Common myeloid progenitor, CD34-positive (primary cell): ENCODE results near the gene WASHC2A.
"Not testable (repeated sequence)": the region's sequence is repeated elsewhere in the genome, so short reads cannot be mapped to it uniquely, and the experiment has no call there.

Source experiments
- CTCF ChIA-PET: fragments of 350-600 bp; sonication (Branson Sonifier 250); formaldehyde crosslinking; loops from one replicate; lab custom pipeline; 2021; ENCODE audit warnings: antibody characterized with exemption; lab: Charles Lee
- POLR2A ChIA-PET: fragments of 350-600 bp; sonication (Branson Sonifier 250); formaldehyde crosslinking; loops from one replicate; lab custom pipeline; 2021; ENCODE audit warnings: antibody characterized with exemption; lab: Charles Lee
- DNase-seq, 3 donors: peaks; one replicate each; pipeline versions ENCODE4 v3.0.0 to v3.0.0-alpha.2; 2013
- H3K27ac ChIP-seq, 2 experiments: 1 replicate in 1 of 2; 2 replicates in 1 of 2; pipeline ENCODE4 v1.7.0; 2013; ENCODE audit warnings: inconsistent platforms in 2 of 2, low read length in 2 of 2, mild to moderate bottlenecking in 2 of 2, low read depth in 1 of 2, moderate library complexity in 1 of 2; ENCODE audit not compliant: severe bottlenecking in 2 of 2, insufficient read depth in 1 of 2, poor library complexity in 1 of 2
- H3K27me3 ChIP-seq, 5 experiments: replicated peaks in 2 of 5; 1 replicate in 3 of 5; 2 replicates in 2 of 5; pipeline versions ENCODE4 v1.6.1 to v1.7.0; 2013; ENCODE audit warnings: low read length in 4 of 5, mild to moderate bottlenecking in 2 of 5, moderate library complexity in 2 of 5, inconsistent platforms in 1 of 5; ENCODE audit not compliant: insufficient read depth in 5 of 5, control insufficient read depth in 4 of 5
- H3K36me3 ChIP-seq, 4 experiments: 1 replicate in 2 of 4; 2 replicates in 2 of 4; pipeline versions ENCODE4 v1.6.1 to v1.7.0; 2013; ENCODE audit warnings: low read length in 3 of 4, control low read depth in 1 of 4, mild to moderate bottlenecking in 1 of 4; ENCODE audit not compliant: control insufficient read depth in 4 of 4, insufficient read depth in 4 of 4
- H3K4me1 ChIP-seq, 4 experiments: 1 replicate in 3 of 4; 2 replicates in 1 of 4; pipeline versions ENCODE4 v1.6.1 to v1.7.1; 2013; ENCODE audit warnings: low read length in 3 of 4, mild to moderate bottlenecking in 3 of 4, control low read depth in 1 of 4, inconsistent platforms in 1 of 4, moderate library complexity in 1 of 4; ENCODE audit not compliant: control insufficient read depth in 4 of 4, insufficient read depth in 4 of 4; ENCODE audit errors: control extremely low read depth in 1 of 4
- H3K4me3 ChIP-seq, 7 experiments: 1 replicate in 4 of 7; 2 replicates in 3 of 7; pipeline versions ENCODE4 v1.5.1 to v1.7.0; 2013; ENCODE audit warnings: mild to moderate bottlenecking in 7 of 7, low read length in 6 of 7, moderate library complexity in 6 of 7, inconsistent platforms in 2 of 7, low read depth in 2 of 7, control low read depth in 1 of 7; ENCODE audit not compliant: insufficient read depth in 4 of 7, control insufficient read depth in 1 of 7; ENCODE audit errors: extremely low read depth in 1 of 7
- H3K9me3 ChIP-seq, 5 experiments: 1 replicate in 4 of 5; 2 replicates in 1 of 5; pipeline versions ENCODE4 v1.6.1 to v1.7.1; 2013; ENCODE audit warnings: low read length in 4 of 5, mild to moderate bottlenecking in 2 of 5, inconsistent platforms in 1 of 5, low read depth in 1 of 5, moderate library complexity in 1 of 5; ENCODE audit not compliant: control insufficient read depth in 4 of 5, insufficient read depth in 2 of 5; ENCODE audit errors: control extremely low read depth in 1 of 5
- WGBS: methylation state at CpG from one replicate; pipeline ENCODE4 v1.1.5; 2013; ENCODE audit not compliant: insufficient coverage; 5-methylcytosine and 5-hydroxymethylcytosine counted together

WASHC2A gene

DNA sequence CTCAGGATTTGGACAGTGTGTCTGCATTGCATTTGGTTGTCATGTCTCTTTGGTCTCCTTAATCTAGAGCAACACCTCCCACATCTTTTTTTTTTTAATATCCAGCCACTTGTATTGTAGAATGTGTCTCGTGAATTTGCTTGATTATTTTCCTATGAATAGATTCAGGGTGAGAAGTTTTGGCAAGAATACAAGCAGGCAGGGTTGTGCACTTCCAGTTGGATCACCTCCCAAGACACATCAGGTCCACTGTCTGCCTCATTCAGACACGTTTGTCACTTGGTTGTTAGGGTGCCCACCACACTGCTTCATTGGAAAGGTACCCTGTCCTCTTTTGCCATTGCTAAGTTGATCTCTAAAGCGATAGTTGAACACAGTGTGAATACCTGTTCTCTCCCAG, 30.9 kb downstream of the WASHC2A start:
- CTCF ChIA-PET, POLR2A ChIA-PET: not testable (repeated sequence)

DNA sequence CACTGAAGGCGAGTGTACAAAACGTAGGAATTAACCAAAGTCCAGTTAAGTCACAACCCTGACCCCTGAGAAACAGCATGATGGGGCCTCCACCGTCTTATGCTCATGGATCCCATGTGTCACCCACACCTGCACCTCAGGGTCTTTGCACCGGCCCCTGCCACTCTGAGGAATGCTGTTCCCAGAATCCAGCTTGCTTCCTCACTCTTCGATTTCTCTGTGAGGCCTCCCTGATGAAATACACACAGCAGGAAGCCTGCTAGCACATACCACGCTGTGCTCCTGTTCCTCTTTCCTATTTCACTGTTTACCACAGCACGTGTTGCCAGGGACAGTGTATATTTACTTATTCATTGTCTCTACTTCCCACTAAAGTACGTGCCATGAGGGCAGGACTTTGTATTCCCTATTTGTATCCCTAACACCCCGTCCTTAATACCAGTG, 33.4 kb downstream of the WASHC2A start:
- peaks cover 0 to 14% (median 10%) of the 10 kb centered on the region in 4 experiments for H3K36me3 ChIP-seq
- H3K27me3 ChIP-seq, POLR2A ChIA-PET, CTCF ChIA-PET, H3K4me3 ChIP-seq, H3K9me3 ChIP-seq, H3K4me1 ChIP-seq, DNase-seq, H3K27ac ChIP-seq: not testable (repeated sequence)
- 100% methylated on average over 3 of the region's 9 CpGs for WGBS

More for the DNA sequence above, 30.9 kb downstream of the WASHC2A start:
- not testable (repeated sequence) for H3K9me3 ChIP-seq, H3K4me3 ChIP-seq, H3K4me1 ChIP-seq, H3K27me3 ChIP-seq, H3K27ac ChIP-seq, DNase-seq
- H3K36me3 ChIP-seq: peaks cover 0 to 14% (median 10%) of the 10 kb centered on the region in 4 experiments
- no CpG with 5 or more reads among the region's 3 CpGs for WGBS

DNA sequence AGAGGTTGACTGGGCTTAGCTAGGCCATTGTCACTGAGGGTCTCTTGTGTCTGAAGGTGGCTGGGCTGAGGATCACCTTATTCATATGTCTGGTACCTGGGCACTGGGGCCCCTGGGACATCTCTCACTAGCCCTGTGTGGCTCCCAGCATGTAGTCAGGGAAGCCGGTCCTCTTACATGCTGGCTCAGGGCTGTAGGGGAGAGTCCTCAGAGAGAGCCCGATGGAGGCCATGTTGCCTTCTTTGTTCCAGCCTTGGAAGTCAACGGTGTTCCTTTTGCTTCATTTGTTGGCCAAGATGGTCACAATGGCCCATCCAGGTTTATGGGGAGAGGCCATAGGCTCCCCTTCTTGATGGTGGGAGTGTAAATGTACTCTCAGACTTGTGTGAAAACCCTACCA, 34.0 kb downstream of the WASHC2A start:
- H3K27me3 ChIP-seq, CTCF ChIA-PET, H3K4me3 ChIP-seq, H3K27ac ChIP-seq, DNase-seq, H3K9me3 ChIP-seq, POLR2A ChIA-PET, H3K4me1 ChIP-seq: not testable (repeated sequence)
- WGBS: 80% methylated on average over 1 of the region's 3 CpGs
- peaks cover 0 to 14% (median 10%) of the 10 kb centered on the region in 4 experiments for H3K36me3 ChIP-seq

DNA sequence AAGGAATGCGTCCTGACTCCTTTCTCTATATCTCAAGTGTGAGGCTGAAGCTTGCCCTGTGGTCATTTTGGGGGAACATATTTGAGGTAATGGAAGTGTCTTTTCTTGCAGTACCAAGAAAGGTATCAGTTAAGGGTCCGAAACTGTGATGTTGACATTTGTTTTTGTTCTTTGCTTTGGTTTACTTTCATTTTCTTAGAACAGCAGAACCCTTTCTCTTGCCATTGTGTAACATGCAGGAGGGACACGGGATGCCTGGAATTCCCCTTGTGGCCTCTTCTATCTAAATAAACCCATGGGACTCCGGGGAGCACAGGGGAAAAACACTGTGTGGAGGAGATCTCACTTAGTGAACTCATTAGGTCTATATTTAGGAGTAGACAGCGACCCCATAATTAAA, 34.5 kb downstream of the WASHC2A start:
- H3K4me3 ChIP-seq, H3K9me3 ChIP-seq, H3K27me3 ChIP-seq, H3K4me1 ChIP-seq, DNase-seq, H3K27ac ChIP-seq, CTCF ChIA-PET, POLR2A ChIA-PET: not testable (repeated sequence)
- peaks cover 0 to 14% (median 10%) of the 10 kb centered on the region in 4 experiments for H3K36me3 ChIP-seq
- WGBS: no CpG with 5 or more reads among the region's 5 CpGs

DNA sequence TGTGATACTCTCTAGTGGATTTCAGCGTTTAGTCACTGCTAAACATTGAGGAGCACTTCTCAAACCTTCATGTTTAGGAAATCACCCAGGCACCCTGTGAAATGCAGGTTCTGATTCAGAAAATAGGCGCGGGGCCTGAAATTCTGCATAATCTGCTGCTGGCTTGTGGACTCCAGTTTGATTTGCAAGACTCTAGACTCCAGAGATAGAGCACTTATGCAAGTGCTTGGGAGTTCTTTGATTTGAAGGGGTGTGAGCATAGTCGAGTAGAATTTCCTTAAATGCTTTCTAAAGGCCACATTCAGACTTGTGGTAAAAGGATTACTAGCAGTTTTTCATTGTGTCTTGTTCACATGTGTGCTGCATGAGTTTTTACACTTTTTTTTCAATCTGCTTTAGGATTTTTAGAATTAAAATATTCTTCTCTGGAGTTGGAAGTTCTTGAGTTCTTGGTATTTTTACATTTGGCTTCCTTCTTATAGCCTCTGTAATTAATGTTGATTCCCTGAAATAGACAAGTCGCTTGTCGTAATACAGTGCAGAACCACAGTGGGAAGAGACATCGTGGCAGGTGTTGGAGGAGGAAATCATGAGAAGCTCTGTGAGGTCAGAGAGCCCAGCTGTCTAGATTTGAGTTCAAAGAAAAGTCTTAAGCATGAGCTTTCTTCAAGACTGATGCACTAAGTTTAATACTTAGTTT, 41.4 kb downstream of the WASHC2A start:
- H3K36me3 ChIP-seq, H3K27me3 ChIP-seq, H3K4me1 ChIP-seq, POLR2A ChIA-PET, H3K9me3 ChIP-seq, DNase-seq, H3K27ac ChIP-seq, H3K4me3 ChIP-seq, CTCF ChIA-PET: not testable (repeated sequence)
- WGBS: 93% methylated on average over 2 of the region's 7 CpGs

DNA sequence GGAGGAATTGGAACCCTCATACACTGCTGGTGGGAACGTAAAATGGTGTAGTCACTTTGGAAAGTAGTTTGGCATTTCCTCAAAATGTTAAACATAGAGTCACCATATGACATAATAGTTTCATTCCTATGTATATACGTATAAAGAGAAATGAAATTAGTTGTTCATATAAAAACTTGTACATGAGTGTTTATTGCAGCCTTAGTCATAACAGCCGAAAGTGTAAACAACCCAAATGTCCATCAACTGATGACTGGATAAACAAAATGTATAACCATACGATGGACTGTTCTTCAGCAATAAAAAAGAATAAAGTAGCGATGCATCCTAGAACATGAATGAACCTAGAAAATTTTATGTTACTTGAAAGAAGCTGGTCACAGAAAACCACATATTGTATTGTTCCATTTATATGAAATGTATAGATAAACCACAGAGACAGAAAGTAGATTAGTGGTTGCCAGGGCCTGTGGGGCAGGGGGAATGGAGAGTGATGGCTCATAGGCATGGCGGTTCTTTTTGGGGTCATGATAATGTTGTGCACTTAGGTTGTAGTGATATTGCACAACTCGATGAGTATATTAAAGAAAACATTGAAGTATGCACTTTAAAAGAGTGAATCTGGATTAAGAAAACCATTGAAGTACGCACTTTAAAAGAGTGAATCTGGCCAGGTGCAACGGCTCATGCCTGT, 44.8 kb downstream of the WASHC2A start:
- POLR2A ChIA-PET, H3K4me1 ChIP-seq, CTCF ChIA-PET, H3K27ac ChIP-seq, H3K36me3 ChIP-seq, H3K27me3 ChIP-seq, DNase-seq, H3K9me3 ChIP-seq, H3K4me3 ChIP-seq: not testable (repeated sequence)
- WGBS: no CpG with 5 or more reads among the region's 9 CpGs

DNA sequence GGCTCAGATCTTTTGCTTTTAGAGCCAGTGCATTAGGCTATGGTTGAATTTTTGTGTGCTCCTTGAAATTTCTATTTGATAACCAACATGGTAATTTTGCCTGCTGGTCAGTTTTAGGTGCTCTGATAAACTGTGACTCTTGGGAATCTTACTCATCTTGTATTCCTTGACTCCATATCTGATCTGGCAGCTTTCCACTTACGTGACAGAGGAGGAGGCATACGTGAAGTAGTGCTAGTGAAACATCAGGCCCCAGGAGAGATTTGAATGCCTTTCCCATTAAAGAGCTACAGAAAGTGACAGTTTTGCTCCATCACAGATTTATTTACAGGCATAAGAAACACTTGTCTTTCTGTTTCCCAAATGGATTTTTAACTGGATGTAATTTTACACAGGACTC, 59.0 kb downstream of the WASHC2A start:
- DNase-seq, POLR2A ChIA-PET, H3K4me1 ChIP-seq, H3K4me3 ChIP-seq, H3K27ac ChIP-seq, CTCF ChIA-PET, H3K27me3 ChIP-seq, H3K9me3 ChIP-seq: not testable (repeated sequence)
- peaks cover 0 to 22% (median 3%) of the 10 kb centered on the region in 4 experiments for H3K36me3 ChIP-seq
- WGBS: no CpG with 5 or more reads among the region's 2 CpGs
